GM21447 (cell line): ENCODE data around the gene SNX22.

ENCODE experiments used
- ATAC-seq: cut with Tn5 transposase; IDR thresholded peaks from one replicate; pipeline ENCODE4 v1.9.1; 2021; ENCODE audit not compliant: unreplicated experiment

The SNX22 gene

DNA sequence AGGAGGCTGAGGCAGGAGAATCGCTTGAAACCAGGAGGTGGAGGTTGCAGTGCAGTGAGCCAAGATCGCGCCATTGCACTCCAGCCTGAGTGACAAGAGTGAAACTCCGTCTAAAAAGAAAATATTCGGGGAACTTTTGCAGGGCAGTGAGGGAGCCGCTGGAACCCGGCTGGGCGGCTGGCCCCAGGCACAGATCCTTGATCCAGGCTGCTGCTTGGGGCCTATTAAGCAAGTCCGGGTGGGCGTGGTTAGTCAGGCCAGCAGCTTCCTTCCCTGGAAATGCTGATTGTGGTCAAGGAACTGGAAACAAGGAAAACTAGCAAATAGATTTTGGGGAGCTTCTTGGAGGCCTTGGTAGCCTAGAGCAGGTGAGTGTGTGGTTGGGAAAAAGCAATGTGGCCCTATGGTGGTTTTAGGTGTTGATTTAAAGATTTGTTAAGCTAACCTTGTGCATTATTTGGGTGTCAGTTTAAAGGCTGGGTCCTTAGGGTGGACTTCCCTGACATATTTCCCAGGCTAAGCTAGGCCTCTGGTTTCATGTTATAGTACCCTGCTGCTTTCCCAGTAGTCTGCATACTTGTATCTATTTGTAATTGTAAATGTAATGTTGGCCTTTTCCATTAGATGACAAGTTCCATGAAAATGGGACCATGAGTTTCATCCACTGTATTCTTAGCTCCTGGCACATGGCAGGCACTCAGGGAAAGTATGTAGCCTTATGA lies 17.7 kb upstream of the SNX22 start:
- no peak for ATAC-seq

DNA sequence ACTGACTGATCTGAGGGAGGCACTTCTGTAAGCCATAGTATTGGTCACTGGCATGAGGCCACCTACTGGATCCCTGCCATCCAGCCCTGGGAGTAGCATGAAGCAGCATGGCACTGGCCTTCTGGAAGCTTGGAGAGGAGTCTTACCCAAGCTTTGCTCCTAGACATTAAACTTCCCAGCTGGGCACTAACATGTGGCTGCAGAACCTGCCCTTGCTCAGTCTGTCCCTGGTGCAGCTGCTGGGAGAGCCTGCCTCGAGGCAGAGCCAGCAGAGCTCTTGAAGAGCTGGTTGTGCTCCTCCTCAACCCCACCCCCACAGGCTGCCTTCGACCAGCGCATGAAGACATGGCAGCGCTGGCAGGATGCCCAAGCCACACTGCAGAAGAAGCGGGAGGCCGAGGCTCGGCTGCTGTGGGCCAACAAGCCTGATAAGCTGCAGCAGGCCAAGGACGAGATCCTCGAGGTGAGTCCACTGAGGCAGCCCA lies 17.1 kb upstream of the SNX22 start:
- no peak for ATAC-seq

DNA sequence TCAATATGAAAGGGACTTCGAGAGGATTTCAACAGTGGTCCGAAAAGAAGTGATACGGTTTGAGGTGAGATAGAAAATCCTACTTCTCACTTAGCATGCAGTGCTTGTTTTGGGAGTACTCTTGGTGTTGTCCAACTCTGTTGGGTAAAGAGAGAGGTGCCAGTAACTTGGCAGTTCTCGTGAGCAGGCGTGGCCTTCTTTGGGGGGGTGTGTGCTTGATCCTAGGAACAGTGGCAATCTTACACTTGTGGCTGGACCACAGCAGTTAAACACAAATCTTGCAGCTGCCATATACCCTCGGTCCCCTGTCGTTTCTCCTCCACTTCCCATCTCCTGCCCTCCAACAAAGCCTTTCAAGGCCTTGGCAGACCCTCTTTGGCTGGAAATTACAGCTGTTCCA lies 15.2 kb upstream of the SNX22 start:
- ATAC-seq = no peak

DNA sequence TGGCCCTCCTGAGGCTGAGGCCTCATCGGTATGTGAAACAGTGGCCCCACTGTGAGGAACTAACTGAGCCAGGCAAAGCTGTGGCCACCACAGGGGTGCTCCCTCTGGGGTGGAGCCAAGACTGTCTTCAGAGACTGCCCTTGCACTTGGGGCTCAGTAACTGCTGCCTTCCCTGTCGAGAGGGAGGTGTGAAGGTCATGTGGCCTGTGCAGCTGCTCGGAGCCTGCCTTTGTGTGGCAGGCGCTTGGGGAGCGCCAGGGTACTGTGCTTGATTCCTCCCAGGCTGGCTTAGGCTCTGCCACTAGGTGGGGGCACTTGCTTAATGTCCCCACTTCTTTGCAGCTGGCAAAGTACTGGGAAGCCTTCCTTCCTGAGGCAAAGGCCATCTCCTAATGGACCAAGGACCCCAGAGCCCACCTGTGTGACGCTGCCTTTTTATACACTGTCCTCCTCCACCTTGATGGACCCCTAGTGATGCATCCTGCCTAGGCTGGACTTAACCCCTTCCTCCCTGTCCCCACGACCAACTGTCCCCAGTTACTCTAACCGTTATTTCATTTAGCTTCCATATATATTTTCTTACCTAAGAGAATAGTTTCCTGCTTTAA lies 14.2 kb upstream of the SNX22 start:
- no peak for ATAC-seq

DNA sequence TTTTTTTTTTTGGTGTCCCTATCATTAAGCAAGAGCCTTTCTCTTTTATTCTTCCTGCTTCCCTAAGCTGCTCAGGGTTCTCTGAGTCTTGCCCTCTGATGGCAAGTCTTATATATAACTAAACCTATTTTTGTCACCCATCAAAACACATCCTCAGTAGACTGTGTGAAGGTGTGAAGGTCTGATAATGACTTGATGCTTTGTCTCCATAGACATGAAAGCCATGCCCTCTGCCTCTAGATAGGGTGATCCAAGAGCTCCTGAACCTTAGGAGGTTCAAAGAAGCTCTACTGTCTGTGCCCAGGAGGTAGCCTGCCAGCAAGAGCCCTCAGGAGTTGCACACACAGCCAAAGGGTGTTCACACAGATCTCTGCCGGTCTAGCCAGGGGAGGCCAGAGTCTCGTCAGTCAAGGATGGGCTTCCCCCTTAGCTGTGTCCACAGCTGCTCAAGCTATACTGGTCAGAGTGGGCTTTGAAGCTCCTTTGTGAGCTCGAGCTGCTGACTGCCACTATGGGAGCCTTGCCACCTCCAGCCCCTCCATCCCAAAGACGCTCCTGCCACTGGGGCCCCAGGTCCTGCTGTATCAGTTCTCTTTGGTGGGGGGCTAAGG lies 13.1 kb upstream of the SNX22 start:
- ATAC-seq = no peak

DNA sequence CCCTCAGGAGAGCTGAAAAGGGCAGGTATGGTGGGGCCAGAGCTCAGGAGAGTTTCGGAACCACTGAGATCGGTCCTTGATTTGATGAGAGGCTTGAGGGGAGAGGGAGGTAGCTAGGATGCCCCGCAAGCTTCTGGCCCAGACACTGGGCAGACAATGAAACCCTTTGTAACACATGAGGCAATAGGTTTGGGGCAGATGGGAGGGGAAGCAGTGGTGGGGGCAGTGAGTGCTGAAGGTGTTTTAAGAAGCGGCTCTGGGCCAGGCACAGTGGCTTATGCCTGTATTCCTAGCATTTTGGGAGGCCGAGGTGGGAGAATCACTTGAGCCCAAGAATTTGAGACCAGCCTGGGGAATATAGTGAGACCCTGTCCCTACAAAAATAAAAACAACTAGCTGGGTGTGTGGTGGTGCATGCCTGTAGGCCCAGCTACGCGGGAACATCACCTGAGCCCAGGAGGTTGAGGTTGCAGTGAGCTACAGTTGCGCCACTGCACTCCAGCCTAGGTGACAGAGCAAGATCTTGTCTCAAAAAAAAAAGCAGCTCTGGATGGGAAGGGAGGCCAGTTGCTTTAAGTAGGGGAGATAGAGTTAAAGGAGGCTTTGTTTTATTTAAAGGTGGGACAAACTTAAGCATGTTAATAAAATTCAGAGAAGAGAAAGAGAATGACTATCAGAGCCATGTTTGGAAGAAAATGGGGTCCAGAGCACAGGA lies 9.6 kb upstream of the SNX22 start:
- ATAC-seq = no peak

DNA sequence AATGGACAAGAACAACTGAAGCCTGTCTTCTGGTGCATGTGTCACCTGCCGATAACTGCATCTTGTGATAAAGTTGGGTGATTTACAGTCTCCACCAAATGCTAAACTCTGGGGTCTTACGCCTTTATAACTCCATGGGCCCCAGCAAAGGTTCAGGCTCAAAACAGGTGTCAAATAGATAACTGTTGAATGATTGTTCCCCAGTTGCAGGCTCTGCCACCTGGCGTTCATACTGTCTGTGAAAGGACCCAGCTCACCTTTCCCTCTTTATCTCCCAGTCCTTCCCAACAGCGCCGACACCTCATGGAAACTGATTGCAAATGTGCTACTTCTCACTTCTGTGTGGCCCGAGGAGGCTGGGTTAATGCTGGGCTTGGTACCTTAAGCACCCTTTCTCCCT lies 8.3 kb upstream of the SNX22 start:
- ATAC-seq = no peak

DNA sequence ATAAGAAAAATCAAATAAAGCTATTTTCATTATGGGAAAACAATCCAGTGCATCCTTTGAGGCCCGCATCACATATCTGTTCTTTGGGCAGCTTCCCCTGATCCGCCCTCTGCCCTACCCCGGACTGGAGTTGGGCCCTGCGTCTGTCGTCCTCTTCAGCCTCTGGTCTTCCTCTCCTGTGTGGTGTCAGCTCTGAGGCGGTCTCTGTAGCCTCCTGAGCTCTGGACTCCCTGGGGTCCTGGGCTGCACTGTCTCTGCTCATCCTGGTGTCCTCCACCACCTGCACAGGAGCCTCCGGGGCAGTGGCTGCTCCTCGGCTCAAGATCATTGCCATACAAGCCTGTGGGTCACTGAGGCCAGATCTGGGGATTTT lies 7.4 kb upstream of the SNX22 start:
- ATAC-seq = no peak

DNA sequence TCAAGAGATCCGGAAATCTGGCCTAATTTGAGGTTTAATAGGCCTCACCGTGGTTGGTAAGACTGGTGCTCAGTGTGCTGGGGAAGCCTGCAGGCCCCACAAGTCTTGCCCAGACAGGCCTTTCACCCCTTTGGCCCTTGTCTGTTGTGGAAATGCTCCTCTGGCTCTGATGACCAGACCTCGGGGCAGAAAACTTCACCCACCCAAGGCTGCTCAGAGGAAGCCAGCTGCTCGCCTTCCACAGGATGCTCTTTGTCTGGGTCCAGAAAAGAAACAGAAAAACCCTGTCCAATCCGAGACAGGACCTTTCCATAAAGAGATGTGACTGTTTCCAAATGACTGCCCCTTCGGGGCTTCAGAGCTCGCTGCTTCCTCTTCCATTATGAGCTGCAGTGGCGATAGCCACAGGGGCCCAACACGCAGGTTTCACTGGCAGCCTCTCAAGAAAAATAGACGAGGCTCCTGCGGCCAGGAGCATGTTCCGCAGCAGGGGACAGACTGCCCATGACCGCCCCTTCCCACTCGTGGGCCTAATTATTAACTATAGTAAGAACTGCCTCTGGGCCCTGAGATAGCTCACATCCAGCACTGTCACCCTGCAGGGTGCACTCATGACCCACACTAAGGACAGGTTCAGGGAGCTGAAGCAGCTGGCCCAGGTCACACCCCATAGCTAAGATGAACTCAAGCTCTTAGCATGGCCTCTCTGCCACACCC lies 6.8 kb upstream of the SNX22 start:
- peak; percentile 67 for ATAC-seq

DNA sequence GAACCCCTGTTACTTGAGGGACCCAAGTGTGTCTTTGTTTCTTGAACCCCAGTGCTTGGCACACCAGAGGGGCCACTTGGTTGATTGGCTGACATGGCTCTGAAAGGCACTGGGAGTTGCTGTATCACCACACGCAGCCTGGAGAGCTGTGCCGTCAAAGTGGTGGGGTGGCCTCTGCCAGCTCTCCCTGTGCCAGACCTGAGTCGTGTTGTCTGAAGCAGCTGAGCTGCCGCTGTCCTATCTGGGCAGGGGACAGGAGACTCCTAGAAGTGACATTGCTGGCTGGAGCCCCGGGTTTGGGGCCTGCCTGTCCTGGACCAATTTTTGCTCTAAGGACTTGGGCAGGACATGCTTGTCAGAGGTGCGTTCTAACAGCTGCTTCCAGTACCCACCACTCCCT lies 5.5 kb upstream of the SNX22 start:
- ATAC-seq = no peak

DNA sequence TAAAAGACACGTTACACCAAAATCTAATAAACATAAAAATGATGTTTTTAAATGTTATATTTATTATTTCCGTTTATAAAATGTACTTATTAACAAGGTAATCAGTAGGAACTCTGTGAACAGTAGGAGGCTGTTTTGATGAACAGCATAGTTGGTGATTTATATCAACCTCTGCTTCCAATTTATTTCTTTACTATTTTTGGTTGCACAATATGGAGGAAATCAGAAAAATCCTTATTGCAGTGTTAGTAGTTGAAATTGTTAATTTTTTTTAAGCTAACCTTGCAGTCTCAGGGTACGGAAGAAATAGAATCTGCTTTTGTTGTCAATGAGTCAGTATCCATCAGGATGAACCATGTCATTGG lies 5.0 kb upstream of the SNX22 start:
- no peak for ATAC-seq

DNA sequence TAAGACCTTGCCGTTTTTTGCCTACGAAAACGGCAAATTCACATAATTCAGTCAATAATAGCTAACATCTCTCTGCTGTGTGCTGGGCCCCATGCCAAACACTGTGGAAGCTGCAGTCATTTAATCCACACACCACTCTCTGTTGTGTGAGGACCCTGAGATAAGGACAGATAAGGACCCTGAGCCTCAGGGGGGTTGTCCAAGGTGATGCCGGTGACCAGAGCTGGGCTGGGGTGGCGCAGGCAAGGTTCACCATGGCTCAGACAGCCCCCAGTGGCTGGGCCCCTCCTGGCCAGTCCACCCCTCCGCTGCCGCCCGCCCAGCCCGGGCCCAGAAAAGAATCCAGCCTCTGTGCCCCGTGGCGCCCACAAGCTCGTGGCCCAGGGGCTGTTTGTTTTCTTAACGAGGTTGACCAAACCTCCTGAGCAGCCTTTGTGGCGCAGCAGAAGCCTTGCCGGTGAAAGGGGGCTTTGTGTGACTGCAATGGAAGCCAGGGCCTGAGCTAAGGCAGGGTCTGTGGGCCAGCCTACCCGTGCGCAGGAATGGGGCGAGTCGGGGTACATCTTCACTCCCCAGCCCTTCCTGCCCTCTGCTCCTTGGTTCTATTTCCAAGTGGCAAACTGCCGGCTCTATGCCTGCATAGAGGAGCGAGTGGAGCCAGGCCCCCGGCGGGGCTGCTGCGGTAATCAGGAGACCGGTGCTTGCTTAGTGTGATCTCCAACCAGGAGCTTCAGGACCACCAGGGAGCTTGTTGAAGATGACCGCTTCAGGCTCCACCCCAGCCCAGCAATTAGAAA lies 4.4 kb upstream of the SNX22 start:
- ATAC-seq = no peak

DNA sequence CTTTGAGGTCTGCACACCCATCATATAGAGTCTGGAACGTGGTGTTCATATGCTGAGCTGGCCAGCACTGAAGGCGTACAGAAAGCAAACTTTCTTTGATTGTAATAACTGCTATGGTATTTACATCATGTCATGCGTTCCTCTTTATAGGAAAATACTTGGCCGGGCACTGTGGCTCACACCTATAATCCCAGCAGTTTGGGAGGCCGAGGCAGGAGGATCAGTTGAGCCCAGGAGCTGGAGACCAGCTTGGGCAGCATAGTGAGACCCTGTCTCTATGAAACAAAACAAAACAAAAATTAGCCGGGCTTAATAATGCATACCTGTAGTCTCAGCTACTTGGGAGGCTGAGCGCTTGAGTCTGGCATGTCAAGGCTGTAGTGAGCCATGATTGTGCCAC lies 3.4 kb upstream of the SNX22 start:
- no peak for ATAC-seq

DNA sequence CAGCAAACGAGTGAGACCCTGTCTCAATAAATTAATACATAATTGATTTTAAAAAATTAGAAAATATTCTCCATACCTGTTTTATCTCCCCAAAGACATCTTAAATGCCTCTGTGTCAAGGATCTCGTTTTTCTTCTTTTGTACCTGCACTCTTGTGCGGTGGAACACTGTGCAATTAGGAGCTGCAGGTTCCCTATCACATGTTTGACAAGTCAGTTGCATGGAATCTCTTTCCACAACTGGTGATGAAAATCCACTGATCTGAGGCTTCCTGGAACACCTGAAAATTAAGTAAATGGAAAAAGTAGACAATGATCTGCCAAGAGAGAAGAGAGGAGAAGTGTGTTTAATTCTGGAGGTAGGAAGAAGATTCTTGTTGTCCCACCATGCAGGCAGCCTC lies 3.0 kb upstream of the SNX22 start:
- ATAC-seq = no peak

DNA sequence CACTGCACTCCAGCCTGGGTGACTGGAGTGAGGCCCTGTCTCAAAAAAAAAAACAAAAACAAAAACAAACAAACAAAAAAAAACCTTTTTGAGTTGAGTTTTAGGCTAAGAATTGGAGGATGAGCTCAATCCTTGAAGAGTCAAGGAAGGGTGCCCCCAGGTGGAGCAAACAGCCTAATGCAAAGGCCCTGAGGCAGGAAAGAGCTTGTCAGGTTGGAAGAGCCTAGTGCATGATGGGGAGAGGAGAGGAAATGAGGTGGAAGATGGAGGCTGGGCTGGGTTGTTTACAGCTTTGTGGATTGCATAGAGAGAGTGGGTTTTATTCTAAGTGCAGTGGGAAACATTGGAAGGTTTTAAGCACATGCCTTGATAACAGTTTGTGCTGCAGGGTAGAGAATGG lies 2.1 kb upstream of the SNX22 start:
- no peak for ATAC-seq

DNA sequence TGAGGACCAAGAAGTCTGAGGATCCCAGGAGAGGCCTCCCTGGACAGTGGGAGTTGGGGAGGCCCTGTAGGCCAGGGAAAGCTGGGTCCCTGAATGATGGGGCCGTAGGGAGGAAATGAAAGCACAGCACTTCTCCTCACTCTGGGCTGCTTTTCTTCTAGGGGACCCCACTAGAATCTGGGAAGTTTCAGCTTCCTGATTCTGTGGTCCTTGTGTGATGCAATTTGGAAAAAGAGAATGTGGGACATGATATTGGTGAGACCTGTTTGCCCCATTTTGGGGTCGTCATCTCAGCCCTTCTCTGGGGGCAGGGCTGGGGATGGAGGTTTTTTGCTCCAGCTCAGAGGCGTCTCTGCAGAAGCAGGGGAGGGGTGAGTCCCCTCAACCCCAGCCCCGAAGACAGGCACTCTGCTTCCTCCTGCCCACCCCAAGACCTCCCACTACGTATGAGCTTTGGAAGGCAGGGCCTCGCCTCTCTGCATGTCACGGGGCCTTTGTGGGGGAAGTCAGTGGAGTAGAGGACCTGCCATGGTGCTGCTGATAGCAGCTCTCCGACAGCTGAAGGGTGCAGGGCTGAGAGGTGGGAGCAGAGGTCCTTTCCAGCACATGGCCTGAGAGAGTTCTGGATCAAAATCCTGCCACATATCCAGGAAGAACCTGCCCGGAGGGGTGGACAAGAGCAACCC lies 1.5 kb upstream of the SNX22 start:
- no peak for ATAC-seq

DNA sequence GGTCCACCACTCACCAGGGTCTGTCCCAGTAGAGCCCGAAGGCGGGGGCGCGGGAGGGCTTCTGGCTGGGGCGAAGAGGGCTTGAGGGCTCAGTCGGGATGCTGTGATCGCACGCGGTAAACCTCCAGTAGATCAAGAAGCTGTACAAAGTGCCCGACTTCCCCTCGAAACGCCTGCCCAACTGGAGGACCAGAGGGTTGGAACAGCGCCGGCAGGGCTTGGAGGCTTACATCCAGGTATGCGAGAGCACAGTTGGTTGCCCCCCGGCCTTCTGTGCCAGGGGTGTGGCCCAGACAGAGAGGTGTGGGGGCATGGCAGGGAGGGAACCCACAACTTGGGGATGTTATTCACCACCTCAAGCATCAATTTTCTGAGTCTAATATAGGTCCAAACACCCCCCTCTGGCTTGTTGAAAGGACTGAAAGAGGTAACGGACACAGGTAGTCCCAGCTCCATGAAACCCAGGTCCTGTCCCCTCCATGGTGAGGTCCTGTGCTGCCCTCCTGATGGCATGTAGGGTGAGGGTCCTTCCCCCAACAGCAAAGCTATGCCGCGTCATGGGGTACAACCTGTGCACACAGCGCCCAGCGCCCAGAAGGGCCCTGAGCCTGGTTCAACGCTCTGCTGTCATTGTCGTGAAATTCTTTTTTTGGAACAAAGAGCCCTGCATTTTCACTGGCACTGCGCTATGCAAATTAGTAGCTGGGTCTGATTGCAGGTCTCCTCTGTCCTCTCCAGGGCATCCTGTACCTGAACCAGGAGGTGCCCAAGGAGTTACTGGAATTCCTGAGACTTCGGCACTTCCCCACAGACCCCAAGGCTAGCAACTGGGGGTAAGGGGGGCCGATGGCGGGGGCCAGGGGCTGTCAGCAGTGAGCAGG lies 1.2 kb downstream of the SNX22 start:
- ATAC-seq = peak; percentile 26

DNA sequence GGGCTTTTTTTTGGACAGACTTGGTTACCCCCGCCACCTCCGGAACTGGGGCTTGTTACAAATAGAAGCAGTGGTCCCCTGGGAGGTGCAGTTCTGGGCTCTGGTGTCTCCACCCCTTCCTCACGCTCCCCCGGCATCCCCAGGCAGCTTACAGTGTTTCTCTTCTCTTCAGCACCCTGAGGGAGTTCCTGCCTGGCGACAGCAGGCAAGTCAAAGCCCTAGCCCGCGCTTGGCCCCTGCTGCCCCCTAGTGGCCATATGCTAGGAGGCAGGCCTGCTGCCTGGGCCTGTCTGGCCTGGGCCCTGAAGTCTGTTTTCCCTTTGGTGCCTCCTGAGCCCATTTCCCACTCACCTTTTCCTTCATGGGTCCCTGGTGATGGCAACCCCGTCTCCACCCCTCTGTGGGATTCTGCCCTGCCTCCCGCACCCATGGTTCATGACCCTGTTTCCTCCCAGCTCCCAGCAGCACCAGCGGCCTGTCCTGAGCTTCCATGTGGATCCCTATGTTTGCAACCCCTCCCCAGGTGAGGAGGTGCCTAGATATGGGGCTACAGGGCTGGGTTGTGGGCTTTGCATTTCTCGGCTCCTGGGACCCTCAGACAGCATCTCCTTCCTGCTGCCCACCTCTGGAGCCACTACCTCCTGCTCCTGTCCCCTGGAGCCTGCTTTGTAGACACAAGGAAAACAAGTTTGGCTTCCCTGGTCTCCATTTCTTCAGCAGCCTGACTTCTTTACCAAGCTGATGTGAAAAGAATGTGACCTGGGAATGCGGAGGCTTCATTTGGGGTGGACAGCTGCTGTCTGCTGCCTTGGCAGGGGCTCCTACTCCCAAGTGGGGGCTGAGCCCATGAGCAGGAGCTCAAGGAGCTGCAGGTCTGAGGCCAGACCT lies 2.2 kb downstream of the SNX22 start:
- peak; percentile 56 for ATAC-seq
